Activated T-cell treated with anti-CD3 and anti-CD28 coated beads for 24 hours (primary cell): ENCODE measurements around the gene RXFP3.
"Not testable (repeated sequence)": the region's sequence is repeated elsewhere in the genome, so short reads cannot be mapped to it uniquely, and the experiment has no call there.

Experiments
- DNase-seq: peaks from one replicate; pipeline ENCODE4 v3.0.0-alpha.2; 2020; ENCODE audit warnings: low read depth

The RXFP3 gene

GRCh38 chr5:33936004-33936380 lies 194 bp upstream of the RXFP3 start:
- peak; percentile 20 for DNase-seq

DNA sequence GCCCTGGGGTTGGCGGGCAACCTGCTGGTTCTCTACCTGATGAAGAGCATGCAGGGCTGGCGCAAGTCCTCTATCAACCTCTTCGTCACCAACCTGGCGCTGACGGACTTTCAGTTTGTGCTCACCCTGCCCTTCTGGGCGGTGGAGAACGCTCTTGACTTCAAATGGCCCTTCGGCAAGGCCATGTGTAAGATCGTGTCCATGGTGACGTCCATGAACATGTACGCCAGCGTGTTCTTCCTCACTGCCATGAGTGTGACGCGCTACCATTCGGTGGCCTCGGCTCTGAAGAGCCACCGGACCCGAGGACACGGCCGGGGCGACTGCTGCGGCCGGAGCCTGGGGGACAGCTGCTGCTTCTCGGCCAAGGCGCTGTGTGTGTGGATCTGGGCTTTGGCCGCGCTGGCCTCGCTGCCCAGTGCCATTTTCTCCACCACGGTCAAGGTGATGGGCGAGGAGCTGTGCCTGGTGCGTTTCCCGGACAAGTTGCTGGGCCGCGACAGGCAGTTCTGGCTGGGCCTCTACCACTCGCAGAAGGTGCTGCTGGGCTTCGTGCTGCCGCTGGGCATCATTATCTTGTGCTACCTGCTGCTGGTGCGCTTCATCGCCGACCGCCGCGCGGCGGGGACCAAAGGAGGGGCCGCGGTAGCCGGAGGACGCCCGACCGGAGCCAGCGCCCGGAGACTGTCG lies 976 bp downstream of the RXFP3 start:
- no peak for DNase-seq

- DNase-seq: no peak
Measured at GRCh38 chr5:33937707-33938506, 1.7 kb downstream of the RXFP3 start.

DNA sequence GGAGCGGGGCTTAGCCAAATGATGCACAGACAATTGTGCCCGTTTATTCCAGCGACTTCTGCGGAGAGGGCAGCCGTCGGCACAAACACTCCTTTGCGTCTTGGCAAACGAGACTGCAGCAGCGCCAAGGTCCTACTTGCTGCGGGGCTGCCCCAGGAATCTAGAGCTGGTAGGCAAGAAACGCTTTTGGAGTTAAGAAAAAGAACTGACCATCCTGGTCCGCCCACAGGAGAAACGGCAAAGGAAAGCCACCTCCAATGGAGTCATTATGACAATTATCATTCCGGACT lies 2.3 kb downstream of the RXFP3 start:
- DNase-seq: no peak

- DNase-seq: no peak
Measured at GRCh38 chr5:33938881-33939280, 2.7 kb downstream of the RXFP3 start.

GRCh38 chr5:33939556-33940262 lies 3.5 kb downstream of the RXFP3 start:
- DNase-seq: no peak

DNA sequence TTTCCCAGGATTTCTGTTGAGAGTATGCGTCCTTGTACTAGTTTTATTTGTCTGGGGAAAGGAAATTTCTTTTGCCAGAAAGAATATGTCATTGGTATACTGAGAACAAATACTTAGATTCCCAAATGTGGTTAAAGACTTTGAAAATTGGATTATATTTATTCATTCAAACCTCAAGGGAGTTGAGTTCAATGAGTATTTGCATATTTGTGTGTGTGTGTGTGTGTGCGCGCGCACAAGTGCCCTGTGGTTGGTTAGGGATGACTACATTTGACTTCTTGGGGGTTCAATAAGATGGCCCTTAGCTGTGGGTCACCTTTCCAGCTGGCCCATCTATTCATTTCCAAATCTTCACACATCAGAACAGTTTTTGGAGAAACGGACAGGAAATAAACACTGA lies 4.9 kb downstream of the RXFP3 start:
- no peak for DNase-seq

- no peak for DNase-seq
Measured at GRCh38 chr5:33944543-33945132, 8.5 kb downstream of the RXFP3 start.

DNA sequence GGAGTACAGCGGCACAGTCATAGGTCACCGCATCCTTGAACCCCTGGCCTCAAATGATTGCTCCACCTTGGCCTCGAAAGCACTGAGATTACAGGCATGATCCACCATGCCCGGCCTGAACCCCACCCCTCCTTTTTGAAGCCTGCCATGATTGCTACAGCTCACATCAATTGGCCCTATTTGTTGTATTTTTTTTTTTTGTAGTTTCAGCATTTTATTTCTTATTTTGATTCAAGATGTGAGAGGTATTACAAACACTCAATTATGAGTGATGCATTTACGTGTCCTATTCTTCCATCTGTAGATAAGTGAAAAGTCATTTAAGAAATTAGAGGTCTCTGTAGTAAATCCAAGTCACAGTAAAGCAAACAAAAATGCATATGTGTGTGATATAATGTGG lies 16.0 kb downstream of the RXFP3 start:
- DNase-seq: not testable (repeated sequence)

- no peak for DNase-seq
Measured at GRCh38 chr5:33957577-33958150, 21.5 kb downstream of the RXFP3 start.

GRCh38 chr5:33958176-33958575 lies 22.0 kb downstream of the RXFP3 start:
- DNase-seq: no peak

GRCh38 chr5:33964132-33964700 lies 28.0 kb downstream of the RXFP3 start:
- DNase-seq: no peak

GRCh38 chr5:33966805-33967204 lies 30.6 kb downstream of the RXFP3 start:
- DNase-seq: no peak

- DNase-seq: no peak
Measured at GRCh38 chr5:33968211-33969005, 32.2 kb downstream of the RXFP3 start.

- no peak for DNase-seq
Measured at GRCh38 chr5:33969572-33970452, 33.6 kb downstream of the RXFP3 start.

GRCh38 chr5:33973271-33973670 lies 37.1 kb downstream of the RXFP3 start:
- no peak for DNase-seq

GRCh38 chr5:33975852-33976251 lies 39.7 kb downstream of the RXFP3 start:
- DNase-seq: no peak

GRCh38 chr5:33976307-33976706 lies 40.1 kb downstream of the RXFP3 start:
- DNase-seq: no peak

- DNase-seq: no peak
Measured at GRCh38 chr5:33978306-33978705, 42.1 kb downstream of the RXFP3 start.

- no peak for DNase-seq
Measured at GRCh38 chr5:33980030-33980429, 43.8 kb downstream of the RXFP3 start.
